Skin epidermis (tissue), 12 donors: ENCODE measurements around the gene PTRH1.

ENCODE experiments used
- H3K27ac ChIP-seq, 21 experiments: fragments of 200-600 bp; sonication (generic) in 11 of 21; one replicate each; pipeline ENCODE4 v1.5.0; 2020; ENCODE audit warnings: mild to moderate bottlenecking in 3 of 21, inconsistent platforms in 2 of 21, moderate library complexity in 2 of 21
- H3K4me3 ChIP-seq, 7 experiments: fragments of 200-600 bp; sonication (generic) in 2 of 7; one replicate each; pipeline ENCODE4 v1.5.0; 2020; ENCODE audit warnings: inconsistent platforms in 2 of 7, mild to moderate bottlenecking in 2 of 7, moderate library complexity in 1 of 7

The PTRH1 gene

GRCh38 chr9:127742435-127743088 lies 27.1 kb upstream of the PTRH1 start:
- Histone ChIP-seq H3K27ac (peak overlapping the region in 4 of 21 experiments; percentile 19 to 79 (median 52)), H3K4me3 (no peak overlapping the region)

- H3K4me3 ChIP-seq = no peak overlapping the region
- H3K27ac ChIP-seq = peak overlapping the region in 7 of 21 experiments; percentile 14 to 79 (median 54)
These were observed 26.5 kb upstream of the PTRH1 start for GRCh38 chr9:127741831-127742434.

GRCh38 chr9:127739614-127740330 lies 24.3 kb upstream of the PTRH1 start:
- H3K4me3 ChIP-seq = no peak overlapping the region
- H3K27ac ChIP-seq = peak overlapping the region in 17 of 21 experiments; percentile 32 to 79 (median 66)

- Histone ChIP-seq H3K27ac (no peak overlapping the region), H3K4me3 (no peak overlapping the region)
These were observed 23.2 kb upstream of the PTRH1 start for GRCh38 chr9:127738666-127739065.

- Histone ChIP-seq H3K4me3 (peak overlapping the region in 1 of 7 experiments; percentile 80), H3K27ac (peak overlapping the region in 14 of 21 experiments; percentile 15 to 99 (median 94))
These were observed 20.2 kb upstream of the PTRH1 start for GRCh38 chr9:127735530-127736185.

GRCh38 chr9:127734747-127735529 lies 19.5 kb upstream of the PTRH1 start, which contains the start of gene TOR2A:
TOR2A (minus strand) TSS chr9:127735294; CDS start chr9:127735270, 24 bp downstream.
- H3K4me3 ChIP-seq = peak within 1 kb of the TSS; percentile 58 to 92 (median 68)

GRCh38 chr9:127734247-127734746 lies 18.8 kb upstream of the PTRH1 start:
- H3K27ac ChIP-seq = peak overlapping the region in 19 of 21 experiments; percentile 88 to 99 (median 96)
- H3K4me3 ChIP-seq = peak overlapping the region; percentile 58 to 92 (median 68)

More at GRCh38 chr9:127734747-127735529, 19.5 kb upstream of the PTRH1 start, which contains the start of gene TOR2A:
- H3K27ac ChIP-seq = peak within 1 kb of the TSS; percentile 67 to 99 (median 95)

- H3K4me3 ChIP-seq = no peak overlapping the region
- peak overlapping the region in 2 of 21 experiments; percentile 94 to 98 for H3K27ac ChIP-seq
These were observed 18.2 kb upstream of the PTRH1 start for GRCh38 chr9:127733614-127734013.

- no peak overlapping the region for H3K4me3 ChIP-seq
- no peak overlapping the region for H3K27ac ChIP-seq
These were observed 17.0 kb upstream of the PTRH1 start for GRCh38 chr9:127732444-127732843.

GRCh38 chr9:127731938-127732337 lies 16.5 kb upstream of the PTRH1 start:
- Histone ChIP-seq H3K27ac (no peak overlapping the region), H3K4me3 (no peak overlapping the region)

- H3K27ac ChIP-seq = no peak overlapping the region
- no peak overlapping the region for H3K4me3 ChIP-seq
These were observed 15.4 kb upstream of the PTRH1 start for GRCh38 chr9:127730799-127731410.

- Histone ChIP-seq H3K4me3 (no peak overlapping the region), H3K27ac (no peak overlapping the region)
These were observed 14.8 kb upstream of the PTRH1 start for GRCh38 chr9:127730262-127730661.

- Histone ChIP-seq H3K27ac (no peak overlapping the region), H3K4me3 (no peak overlapping the region)
These were observed 14.2 kb upstream of the PTRH1 start for GRCh38 chr9:127729522-127730256.

- Histone ChIP-seq H3K27ac (no peak overlapping the region), H3K4me3 (no peak overlapping the region)
These were observed 13.3 kb upstream of the PTRH1 start for GRCh38 chr9:127728808-127729207.

- H3K4me3 ChIP-seq = no peak overlapping the region
- no peak overlapping the region for H3K27ac ChIP-seq
These were observed 11.4 kb upstream of the PTRH1 start for GRCh38 chr9:127726871-127727270.

GRCh38 chr9:127724012-127724411 lies 8.5 kb upstream of the PTRH1 start:
- Histone ChIP-seq H3K27ac (peak overlapping the region in 3 of 21 experiments; percentile 11 to 69 (median 17)), H3K4me3 (no peak overlapping the region)

- no peak overlapping the region for H3K4me3 ChIP-seq
- H3K27ac ChIP-seq = peak overlapping the region in 1 of 21 experiments; percentile 17
These were observed 8.0 kb upstream of the PTRH1 start for GRCh38 chr9:127723444-127723843.

GRCh38 chr9:127723013-127723412 lies 7.5 kb upstream of the PTRH1 start:
- no peak overlapping the region for H3K27ac ChIP-seq
- H3K4me3 ChIP-seq = no peak overlapping the region
